Activated CD8-positive, alpha-beta memory T cell treated with anti-CD3 and anti-CD28 coated beads, Interleukin-2, amount 50 U/mL, for 24 hours (primary cell): Measurements from ENCODE around the gene MED27.

Experiments used
- DNase-seq: peaks from one replicate; pipeline ENCODE4 v3.0.0-alpha.2; 2020; ENCODE audit errors: extremely low read depth

MED27 gene

GRCh38 chr9:131858147-131858546 is 221.5 kb downstream of the MED27 start:
- no peak for DNase-seq

DNA sequence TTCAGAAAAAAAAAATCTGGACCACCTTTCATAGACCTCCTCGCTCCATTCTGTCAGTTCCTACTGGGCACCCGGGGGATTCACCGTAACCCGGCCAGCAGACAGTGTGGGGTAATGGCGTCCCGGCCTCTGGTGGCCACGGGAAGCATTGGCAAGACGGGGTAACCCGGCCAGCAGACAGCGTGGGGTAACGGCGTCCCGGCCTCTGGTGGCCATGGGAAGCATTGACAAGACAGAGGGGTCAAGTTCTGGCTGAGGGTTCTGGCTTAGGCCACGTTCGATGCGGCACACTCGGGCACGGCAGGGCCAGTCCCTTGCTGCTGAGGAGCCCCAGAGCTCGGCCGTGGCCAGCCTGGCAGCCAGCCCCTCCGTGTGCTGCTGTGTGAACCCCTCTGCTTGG is 223.6 kb downstream of the MED27 start:
- no peak for DNase-seq

GRCh38 chr9:131854896-131855613 is 224.6 kb downstream of the MED27 start:
- no peak for DNase-seq

- no peak for DNase-seq
Observed at GRCh38 chr9:131854334-131854733, 225.3 kb downstream of the MED27 start.

DNA sequence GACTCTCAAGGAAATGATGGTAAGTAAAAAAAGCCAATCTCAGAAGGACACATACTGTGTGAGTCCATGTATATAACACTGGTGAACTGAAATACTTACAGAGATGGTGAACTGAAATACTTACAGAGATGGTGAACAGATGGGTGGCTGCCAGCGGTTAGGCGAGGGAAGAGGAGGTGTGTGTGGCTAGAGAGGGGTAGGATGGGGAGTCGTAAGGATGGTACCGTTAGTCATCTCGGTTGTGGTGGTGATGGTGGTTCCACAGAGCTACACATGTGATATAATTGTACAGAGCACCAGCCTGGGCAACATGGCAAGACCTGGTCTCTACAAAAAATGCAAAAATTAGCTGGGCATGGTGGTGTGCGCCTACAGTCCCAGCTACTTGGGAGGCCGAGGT is 226.2 kb downstream of the MED27 start:
- no peak for DNase-seq

GRCh38 chr9:131851414-131851813 is 228.3 kb downstream of the MED27 start:
- no peak for DNase-seq

- no peak for DNase-seq
Observed at GRCh38 chr9:131849391-131849790, 230.3 kb downstream of the MED27 start.

DNA sequence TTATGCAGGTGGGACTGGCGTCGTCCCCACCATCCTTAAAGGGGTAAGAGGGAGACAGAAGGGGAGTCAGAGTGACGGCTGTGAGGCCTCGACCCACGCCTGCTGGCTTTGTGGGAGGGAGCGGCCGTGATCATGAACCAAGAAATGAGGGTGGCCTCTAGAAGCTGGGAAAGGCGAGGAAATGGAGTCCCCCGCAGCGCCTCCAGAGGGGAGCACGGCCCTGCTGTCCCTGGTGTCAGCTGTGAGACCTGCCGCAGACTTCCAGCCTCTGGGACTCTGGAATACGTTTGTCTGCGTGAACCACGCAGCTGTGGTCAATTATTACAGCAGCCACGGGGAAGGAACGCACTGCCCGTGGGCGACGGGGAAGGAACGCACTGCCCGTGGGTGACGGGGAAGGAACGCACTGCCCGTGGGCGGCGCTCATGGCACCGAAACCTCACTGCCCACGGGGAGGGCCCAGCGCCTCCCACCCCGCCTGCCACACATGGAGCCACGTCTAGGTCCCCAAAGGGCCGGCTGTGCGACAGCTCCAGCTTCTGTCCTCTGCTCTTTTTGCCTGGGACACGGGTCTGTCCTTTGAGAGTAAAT is 231.0 kb downstream of the MED27 start:
- DNase-seq = no peak

DNA sequence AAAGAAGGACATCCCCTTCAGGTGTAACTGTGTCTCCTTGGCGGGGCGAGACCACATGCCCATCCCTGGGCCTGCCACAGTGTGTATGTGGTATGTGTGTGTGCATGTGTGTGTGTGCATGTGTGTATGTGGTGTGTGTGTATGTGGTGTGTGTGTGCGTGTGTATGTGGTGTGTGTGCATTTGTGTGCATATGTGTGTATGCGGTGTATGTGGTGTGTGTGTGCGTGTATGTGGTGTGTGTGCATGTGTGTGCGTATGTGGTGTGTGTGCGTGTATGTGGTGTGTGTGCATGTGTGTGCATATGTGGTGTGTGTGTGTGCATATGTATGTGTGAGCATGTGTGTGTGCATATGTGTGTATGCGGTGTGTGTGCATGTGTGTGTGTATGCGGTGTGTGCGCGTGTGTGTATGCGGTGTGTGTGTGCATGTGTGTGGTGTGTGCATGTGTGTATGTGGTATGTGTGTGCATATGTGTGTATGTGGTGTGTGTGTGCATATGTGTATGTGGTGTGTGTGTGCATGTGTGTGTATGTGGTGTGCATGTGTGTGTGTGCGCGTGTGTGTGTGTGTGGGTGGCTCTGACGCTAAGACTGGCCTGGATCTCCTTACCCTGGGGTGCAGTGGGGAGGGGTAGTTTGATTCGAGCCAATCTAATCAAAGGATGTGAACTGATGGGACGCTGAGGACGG is 231.9 kb downstream of the MED27 start:
- DNase-seq = no peak

- DNase-seq = no peak
Observed at GRCh38 chr9:131845305-131846298, 234.1 kb downstream of the MED27 start.

- DNase-seq = no peak
Observed at GRCh38 chr9:131844745-131845118, 234.9 kb downstream of the MED27 start.

GRCh38 chr9:131843989-131844744 is 235.5 kb downstream of the MED27 start:
- DNase-seq = no peak

DNA sequence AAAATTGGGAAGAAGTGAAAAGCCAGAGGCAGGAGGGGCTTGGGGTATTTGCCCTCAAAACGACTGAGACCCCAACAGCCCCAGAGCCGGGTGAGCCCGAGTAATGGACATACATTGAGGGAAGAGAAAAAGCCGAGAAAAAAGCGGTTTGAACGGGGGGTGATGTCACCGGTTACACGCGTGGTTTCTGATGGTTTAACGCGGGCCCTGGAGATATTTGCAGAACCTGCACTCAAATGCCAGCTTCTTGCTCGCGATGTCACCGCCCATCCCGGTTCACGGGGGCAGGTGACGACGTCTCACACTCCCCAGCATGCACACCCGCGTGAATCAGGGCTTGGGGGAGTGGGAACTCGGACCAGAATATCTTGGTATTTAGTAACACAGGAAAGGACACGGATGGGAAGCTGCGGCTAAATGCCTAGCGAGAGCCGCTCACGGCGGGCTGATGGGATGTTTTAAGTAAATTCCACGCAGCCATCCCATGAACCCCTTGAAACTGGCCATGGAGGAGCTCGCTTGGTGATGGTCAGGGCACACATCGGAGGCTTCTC is 237.8 kb downstream of the MED27 start:
- DNase-seq = no peak

DNA sequence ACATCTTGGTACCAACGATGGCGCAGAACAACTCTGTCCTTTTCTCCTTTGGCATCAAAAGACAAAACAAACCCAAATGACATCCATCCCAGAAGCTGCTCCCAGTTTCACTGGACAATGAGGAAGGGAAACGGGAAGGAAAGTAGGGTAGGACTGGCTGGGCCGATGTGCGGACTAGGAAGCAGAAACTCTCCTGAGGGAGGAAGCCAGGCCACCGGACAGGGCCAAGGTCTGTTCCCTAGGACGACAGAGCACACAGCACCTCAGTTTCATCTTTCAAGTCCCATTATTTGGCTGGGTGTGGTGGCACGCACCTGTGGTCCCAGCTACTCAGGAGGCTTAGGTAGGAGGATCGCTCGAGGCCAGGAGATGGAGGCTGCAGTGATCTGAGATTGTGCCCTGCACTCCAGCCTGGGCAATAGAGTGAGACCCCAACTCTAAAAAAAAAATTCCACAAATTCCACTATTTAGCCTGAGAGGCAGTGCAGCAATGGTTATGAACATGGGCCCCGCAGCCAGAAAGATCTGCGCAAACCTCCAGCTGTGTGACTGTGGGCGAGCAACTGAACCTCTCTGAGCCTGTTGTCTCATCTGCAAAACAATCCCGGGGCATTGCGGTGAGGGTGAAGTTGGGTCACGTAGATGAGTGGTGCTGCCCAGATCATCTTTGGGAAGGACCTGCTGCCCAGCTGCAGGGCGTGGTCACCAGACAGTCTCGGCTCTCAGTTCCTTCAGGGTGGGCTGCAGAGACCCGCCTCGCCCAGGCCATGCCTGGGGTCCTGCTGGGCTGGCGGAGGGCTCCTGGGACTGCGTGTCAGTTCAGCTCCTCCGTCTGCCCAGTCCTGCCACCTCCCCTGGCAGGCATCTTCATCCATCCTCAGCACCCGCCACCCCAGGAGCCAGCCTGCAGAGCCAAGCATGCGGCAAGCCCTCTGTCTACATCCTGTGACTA is 238.6 kb downstream of the MED27 start:
- no peak for DNase-seq

DNA sequence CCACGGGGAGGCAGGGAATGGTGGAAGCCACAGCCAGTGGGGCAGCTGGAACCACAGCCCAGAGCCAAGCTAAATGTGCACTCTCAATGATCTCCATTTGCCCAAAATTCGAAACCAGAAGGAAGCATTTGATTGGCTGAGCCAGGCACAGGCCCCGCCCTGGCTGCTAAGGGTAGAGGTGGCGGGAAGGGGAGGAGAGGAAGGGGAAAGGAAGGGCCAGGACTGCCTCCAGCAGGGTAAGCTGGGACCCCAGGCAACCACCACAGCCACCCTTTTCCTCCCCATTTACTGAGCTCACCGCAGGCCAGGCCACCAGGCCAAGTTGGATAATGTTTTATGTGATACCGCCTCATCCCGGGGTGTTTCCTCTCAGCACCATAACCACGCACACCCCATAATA is 239.4 kb downstream of the MED27 start:
- no peak for DNase-seq

DNA sequence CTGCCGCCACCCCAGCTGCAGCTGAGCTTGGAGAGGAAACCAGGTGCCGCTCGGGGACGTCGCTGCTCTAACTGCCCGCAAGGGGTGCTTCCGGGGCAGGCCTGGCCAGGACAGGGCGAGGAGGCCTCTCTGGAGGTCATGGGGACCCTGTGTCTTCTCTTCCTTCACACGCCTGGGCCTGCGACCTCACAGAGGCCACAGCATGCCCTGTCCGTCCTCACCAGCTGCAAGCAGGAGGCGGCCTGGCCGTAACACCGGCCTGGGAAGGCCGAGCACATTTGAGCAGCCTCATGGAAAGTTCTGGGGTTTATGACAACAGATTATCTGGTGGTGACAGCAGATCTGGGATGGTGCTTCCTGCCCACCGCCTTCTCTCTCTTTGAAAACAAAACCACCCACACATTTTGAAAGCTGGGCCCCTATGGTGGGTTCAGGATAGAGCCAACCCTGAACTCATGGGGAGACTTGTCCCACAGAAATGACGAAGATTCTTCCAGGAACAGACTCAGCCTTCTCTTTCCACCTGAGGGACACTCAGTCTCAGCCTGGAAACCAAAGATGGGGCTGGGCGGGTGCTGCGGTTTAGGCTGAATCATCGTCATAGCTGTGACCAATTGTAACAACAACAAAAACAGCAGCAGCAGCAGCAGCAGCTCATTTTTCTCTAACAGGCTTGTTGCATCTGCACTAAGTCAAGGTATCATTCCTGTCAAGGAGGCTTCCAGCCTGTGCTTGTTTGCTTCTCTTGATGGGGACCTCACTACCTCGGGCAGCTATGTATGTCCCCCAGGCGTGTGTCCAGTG is 240.2 kb downstream of the MED27 start:
- DNase-seq = peak; percentile 19

GRCh38 chr9:131838530-131839280 is 241.0 kb downstream of the MED27 start:
- DNase-seq = no peak

- no peak for DNase-seq
Observed at GRCh38 chr9:131837836-131838235, 241.8 kb downstream of the MED27 start.
